NCI-H1092 treated with DMSO at 0.1 percent for 48 hours (cell line): ENCODE results near the gene PI4KB.
"Not testable (repeated sequence)": the region's sequence is repeated elsewhere in the genome, so short reads cannot be mapped to it uniquely, and the experiment has no call there.

Experiments used
- DNase-seq: peaks from one replicate; lab custom pipeline; 2025; lab: John Stamatoyannopoulos, UW

The PI4KB gene

DNA sequence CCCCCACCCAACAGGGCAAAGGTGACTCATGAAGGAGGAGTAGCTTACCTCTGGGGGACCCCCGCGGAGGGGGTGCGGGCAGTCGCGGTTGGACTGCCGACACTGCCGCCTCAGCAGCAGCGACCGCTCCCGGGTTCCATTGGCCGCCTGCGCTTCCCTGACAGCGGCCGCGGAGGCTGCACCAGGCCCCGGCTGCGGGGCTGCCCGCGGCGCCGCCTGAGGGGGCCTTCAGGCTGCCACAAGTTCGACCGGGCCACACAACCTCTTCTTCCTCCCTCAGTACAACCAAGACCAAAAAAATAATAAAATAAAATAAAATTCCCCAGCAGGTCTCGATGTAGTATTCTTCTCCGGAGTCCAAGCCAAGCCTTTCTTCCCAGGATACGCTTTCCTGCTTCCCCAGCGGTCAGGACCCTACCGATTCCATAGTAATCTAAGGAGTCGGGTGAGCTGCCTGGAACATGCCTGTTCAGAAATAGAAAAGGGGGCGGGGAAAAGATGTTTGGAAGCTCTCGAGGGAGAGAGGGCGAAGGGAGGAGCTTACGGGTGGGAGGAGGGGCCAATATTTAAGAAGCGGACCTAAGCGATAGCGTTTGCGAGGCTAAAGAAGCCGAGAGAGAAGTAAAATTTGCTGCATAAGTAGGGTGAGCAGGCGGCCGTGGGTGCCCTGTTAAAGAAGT is at the start of gene PI4KB:
Gene PI4KB (minus strand): TSS at position 194 of the 680 bp plus-strand sequence. CDS start 10,935 bp downstream, outside the sequence.
- peak; percentile 99 for DNase-seq

DNA sequence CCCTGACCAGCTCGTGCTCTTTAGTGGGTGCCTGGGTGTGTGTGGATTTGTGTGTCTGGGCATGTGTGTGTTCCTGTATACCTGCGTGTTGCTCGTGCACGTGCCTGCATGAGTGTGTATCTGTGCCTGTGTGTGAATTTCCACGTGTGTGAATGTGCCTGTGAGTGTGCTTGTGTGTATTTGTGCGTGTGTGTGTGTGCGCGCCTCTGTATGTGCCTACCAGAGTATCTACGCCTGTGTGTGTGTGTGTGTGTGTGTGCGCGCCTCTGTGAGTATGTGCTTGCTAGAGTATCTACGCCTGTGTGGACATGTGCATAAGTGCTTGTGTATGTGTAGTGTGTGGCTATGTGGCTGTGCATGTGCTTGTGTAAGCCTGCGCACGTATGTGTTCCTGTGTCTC is 46.0 kb upstream of the PI4KB start:
- DNase-seq = peak; percentile 24

DNA sequence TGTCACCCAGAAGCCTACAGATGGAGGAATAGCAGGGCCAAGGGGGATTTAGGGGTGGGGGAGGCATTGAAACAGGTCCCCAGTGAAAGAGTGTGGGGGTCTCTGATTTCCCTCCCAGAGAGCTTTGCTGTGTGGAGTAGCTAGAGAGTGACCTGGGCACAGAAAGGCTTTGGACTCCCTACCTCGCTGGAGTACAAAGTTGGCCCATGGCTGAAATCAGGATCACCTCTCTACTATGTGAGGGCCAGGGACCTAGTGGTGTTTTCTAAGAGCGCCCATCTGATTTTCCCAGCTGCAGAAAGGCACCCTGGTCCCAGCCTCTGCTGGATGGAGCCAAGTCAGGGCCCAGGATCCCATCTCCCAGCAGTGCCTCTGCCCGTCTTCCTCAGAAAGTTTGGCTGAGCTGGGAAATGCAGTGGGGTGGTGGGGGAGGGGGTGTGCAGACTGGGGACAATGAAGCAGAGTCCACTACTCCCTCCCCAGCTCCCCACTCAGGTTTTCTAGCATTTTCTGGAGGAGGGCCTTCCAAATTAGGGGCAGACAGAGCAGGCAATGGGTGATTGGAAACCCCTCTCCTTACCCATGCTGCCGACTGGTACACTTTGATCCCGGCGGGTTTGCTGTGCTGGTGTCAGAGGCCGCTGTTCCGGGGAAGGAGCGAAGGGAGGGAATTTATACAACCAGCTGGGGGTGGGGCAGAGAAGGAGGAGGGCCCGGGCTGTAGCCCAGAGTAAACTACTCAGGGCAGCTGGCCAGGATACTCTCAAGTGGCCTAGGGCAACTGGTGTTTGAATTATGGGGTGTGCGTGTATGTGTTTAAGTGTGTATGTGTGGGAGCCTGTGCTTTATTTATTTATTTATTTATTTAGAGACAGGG is 45.1 kb upstream of the PI4KB start, which contains the start of gene SELENBP1:
Gene SELENBP1 (minus strand): TSS at position 648 of the 877 bp plus-strand sequence. CDS start 64 bp downstream, at position 584.
- DNase-seq = peak; percentile 95

DNA sequence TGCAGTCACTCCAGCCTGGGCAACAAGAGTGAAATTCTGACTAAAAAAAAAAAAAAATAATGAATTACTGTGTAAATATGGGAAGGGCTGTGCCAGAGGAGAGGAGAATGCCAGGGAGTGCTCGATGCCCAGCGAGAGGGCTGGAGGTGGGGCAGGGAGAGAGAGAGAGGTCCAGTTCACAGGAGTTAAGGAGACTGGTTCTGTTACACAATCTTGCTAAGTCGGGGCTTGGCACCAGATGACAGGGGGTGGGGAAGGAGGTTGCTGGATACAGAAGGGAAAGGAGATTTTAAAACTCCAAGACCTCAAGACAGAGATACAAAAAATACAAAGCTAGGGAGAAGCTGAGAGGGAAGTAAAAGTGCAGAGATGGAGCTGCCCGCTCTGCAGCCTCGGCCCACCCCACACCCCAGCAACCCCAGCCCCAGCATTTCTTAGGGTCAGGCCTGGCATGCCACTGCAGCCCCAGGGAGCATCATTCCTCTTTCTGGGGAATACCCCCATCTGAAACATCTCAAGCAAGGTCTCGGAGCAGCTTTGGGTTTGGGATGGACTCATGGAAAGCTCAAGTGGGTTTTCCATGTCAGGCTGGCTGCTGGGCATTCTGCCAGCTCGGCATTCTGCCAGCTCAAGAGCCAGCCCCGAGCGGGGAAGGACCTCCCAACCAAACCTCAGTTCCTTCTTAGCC is 44.3 kb upstream of the PI4KB start:
- DNase-seq = peak; percentile 91

DNA sequence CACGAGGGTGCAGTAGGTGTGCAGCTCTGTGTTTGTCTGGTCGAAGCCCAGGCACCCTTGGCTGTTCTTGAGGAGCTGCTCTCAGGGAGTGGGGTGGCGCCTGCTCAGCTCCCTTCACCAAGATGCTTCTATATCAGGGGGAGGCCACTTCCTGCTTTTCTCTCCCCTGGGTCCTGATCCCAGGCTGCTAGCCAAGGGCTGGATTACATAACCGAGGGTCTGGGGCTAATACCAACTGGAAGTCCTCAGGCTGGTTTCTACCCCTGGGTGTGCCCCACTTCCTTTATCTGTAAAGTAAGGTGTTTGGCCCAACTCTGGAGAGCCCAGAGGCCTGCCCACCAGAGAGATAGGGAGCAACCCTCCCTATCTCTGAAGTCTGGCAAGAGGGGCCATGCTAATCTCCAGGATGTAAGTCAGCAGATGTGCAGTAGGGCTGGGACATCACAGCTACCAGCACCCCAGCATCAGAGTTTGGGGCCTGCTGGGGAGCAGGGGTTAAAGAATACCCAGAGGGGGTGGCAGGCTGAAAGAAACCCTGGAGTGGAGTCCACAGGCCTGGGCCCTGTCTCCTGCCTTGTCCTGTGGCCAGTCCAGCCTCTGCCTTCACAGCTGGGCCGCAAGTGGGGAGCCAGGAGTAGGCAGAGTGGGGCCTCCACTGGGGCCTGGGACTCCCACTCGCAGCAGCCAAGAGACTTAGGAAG is 43.1 kb upstream of the PI4KB start:
- no peak for DNase-seq

DNA sequence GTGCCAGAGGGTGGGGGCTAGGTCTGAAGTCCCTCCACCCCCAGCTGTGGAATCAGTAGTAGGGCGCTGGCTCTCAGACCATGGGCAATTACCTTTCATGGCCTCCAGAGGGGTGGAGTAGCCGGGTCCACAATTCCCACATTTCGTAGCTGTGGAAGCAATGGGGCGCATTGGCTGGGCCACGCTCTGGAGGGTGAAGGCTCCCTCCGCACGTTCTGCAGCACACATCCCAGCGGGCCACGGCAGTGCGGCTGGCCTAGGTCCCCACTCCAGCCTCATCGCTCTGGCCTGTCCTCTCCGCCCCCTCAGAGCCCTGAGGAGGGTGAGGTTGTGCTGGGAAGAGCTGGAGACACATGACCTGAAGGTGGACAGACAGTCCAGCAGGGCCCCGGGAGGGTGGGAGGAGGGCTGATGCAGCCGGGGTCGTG is 42.4 kb upstream of the PI4KB start:
- no peak for DNase-seq

DNA sequence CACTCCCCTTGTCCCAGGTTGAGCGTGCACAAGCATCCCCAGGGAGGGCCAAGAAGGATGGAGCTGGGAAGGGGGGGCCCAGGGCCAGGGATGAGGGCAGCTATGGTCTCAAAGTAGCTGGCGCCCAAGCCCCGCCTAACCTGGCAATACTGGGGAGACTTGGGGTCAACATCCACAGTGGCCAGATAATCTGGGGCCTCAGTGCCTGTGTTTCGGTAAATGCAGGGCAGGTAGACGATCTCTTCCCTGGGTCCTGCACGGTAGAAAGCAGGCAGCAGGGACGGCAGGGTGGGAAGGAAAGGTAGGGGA is 42.0 kb upstream of the PI4KB start:
- no peak for DNase-seq

DNA sequence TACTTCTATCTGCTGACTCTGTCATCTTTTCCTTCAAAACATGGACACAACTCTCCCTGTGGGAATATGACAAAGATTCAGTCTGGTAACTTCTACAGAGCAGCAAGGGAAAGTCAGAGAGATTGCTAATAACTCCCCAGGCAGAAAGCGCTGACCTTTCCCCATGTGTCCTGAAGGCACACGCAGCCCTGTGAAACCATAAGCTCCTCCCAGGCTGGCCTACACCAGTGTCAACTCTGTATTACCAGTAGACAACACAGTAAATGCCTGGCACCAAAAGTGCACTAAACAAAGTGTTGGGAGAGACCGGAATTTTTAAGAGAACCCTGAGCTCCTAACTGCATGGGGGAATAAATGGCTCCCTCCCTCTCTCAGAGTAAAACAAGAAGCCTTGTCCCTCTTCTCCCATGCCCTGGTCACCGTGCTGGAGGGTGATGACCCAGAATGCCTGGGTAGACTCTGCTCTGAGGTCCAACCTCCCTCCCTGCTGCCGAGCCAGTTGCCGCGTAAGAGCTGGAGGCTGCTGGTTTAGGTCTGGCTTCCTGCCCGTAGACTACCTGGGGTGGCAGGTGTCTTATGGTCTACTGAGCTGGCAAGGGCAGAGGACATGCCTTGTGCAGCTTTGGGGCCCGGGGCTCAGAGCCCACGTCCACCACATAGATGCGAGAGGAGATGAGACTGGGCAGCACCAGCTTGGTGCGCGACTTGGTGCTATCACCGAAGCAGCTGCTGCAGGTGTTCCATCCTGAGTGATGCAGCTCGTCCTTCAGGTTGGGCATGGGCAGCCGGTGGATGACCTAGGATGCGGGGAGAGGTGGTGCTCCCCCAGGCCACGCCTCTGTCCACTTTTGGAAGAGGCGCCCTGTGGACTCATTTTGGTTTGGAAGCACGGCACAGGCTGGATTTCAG is 41.4 kb upstream of the PI4KB start:
- peak; percentile 47 for DNase-seq

DNA sequence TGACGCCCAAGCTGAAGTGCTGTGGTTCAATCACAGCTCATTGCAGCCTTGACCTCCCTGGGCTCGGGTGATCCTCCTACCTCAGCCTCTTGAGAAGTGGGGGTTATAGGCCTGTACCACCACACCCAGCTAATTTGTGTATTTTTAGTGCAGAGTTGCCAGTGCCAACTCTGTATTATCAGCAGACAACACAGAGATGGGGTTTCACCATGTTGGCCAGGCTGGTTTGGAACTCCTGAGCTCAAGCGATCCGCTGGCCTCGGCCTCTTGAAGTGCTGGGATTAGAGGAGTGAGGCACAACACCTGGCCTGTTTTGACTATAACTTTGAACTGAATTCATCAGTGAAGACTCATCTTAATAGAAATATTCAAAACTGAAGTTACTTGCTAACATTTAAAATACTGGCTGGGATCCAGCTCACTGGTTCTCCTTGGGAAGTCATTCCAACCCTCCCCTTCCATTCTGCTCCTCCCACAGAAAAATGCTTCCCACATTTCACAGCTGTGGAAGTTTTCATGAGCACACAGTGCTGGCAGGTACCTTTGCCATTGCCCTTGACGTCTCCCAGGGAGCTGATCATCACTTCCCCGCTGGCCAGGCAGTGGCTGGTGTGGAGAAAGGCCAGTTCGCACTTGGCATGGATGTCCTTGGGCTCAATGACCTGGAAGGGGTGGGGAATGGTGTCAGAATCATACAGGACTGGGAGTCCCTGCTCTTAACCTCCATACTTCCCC is 40.6 kb upstream of the PI4KB start:
- no peak for DNase-seq

DNA sequence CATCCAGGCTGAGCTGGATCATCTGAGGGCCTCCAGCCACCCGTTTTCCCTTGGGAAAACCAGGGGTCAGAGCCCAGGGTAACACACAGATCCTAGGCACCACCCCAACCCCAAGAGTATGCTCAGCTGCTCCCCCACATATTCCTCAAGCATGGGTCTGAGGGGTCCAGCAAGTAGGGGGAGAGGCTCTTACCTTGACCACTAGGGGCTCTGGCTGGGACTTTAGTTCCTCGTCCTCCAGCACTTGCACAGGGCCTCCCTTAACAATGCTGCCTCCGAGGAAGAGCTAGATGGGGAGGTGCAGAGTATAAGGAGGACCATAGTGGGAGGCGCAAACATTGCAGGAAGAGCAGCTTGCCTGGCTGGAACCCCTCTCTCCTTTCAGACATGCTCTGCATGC is 37.8 kb upstream of the PI4KB start:
- DNase-seq = no peak

DNA sequence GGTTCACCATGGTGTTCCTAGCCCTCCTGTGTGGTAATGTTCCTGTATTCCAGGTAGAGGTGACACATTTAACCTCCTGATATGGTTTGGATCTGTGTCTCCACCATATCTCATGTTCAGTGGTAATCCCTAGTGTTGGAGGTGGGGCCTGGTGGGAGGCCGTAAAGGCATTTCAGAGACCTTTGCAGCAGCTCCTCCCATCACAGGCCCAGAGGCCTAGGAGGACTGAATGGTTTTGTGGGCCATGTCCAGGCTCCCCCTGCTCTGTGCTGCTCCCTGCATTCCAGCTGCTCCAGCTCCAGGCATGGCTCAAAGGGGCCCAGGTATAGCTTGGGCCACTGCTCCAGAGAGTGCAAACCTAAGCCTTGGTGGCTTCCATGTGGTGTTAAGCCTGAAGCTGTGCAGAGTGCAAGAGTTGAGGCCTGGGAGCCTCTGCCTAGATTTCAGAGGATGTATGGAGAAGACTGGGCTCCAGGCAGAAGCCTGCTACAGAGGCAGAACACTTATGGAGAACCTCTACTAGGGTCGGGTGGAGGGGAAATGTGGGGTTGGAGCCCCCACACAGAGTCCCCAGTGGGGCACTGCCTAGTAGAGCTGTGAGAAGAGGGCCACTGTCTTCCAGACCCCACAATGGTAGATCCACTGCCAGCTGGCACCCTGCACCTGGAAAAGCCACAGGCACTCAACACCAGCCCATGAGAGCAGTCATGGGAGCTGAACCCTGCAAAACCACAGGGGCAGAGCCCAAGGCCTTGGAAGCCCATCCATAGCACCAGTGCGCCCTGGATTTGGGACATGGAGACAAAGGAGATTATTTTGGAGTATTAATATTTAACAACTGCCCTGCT is 35.3 kb upstream of the PI4KB start:
- no peak for DNase-seq

DNA sequence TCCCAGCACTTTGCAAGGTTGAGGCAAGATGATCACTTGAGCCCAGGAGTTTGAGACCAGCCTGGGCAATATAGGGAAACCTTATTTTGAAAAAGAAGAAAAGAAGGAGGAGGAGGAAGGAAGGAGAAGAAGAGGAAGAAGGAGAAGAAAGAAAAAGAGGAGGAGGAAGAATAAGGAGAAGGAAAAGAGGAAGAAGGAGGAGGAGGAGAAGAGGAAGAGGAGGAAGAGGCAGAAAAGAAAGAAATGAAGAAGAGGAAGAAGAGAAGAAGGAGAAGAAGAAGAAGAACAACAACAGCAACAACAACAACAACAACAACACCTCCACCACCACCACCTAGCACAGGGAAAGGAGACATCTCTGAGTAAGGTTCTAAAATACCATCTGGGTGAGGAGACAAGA is 34.7 kb upstream of the PI4KB start:
- no peak for DNase-seq

DNA sequence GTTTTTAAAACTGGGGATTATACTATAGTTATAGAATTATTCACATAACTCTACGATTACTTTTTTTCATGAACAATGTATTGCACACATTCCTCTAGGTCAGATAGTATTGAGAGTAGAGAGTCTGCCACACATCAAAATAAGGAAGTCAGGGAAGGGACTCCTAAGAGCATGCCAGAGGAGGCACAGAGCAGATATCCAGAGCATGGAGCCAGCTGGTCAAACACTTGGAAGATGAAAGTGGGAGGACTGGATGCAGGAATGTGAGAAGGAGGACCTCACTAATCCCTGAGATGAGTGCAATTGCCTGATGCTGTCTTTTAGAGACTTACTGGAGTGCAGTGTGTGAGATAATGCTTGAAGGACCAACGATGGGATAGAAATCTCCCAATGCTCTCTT is 29.5 kb upstream of the PI4KB start:
- DNase-seq = no peak

DNA sequence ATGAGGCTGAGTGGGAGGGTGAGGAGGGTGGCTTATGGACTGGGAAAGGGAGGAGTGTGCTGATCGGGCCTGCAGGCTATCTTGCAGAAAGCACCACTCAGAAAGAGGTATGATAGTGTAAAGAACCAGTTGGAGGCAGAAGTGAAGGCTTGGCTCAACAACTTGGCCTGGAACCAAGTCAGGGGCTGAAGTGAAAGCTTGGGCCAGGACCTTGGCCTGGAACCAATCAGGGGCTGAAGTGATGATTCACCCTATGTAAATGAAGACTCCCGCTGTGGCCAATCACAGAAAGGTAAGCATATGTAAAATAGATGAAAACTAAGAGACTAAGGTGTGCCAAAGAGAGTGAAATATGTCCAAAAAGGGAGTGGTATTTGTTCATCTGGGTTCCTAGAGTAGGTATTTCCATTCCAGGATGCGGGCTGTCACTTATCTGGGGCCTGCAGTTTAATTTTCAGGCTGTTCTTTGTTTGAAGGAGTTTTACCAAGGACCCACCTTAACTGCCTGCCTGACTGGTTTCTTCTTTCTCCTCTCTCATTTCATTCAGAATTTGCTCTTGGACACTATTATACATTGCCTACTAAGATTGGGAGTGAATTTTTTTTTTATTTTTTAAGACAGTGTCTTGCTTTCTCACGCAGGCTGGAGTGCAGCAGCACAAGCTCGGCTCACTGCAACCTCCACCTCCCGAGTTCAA is 25.0 kb upstream of the PI4KB start:
- no peak for DNase-seq

DNA sequence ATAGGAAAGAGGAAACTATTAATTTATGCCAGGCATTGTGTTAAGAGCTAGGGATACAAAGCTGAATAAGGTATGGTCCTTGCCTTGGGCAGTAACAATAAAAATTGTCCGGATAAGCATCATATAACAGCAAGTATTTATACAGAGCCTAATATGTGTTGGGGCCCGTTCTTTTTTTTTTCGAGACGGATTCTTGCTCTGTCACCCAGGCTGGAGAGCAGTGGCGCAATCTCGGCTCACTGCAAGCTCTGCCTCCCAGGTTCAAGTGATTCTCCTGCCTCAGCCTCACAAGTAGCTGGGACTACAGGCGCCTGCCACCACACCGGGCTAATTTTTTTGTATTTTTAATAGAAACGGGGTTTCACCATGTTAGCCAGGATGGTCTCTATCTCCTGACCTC is 23.1 kb upstream of the PI4KB start:
- not testable (repeated sequence) for DNase-seq

DNA sequence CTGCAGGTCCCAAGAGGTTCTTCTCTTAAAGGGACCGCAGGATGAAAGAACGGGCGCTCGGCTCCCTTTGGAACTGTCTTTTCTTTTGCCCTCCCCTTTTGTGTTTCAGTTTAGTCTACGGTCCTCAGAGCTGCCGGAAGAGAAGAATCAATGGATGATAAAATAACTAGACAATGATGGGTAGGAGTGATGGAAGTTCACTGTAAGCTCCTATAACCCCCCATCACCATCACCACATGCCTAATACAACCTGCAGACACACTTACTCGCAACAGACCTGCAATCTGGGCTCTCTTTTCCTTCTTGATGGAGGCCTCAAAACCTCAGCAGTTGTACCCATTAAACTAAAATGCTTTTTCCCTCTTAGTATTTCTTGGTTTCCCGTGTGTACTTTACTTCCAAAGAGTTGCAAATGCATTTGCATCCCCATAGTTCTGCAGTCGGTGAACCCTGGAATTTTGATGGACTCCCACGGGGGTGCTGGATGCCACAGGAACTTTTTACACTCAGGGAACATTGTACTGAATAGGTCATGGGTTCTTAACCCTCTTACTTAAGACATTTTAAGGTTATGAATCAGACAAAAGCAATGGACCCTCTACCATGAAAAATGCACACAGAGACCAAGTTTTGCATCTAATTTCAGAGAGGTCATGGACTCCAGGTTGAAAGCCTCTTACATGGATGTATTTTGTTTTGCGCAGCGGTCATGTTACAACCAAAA is 20.5 kb upstream of the PI4KB start:
- DNase-seq = no peak

DNA sequence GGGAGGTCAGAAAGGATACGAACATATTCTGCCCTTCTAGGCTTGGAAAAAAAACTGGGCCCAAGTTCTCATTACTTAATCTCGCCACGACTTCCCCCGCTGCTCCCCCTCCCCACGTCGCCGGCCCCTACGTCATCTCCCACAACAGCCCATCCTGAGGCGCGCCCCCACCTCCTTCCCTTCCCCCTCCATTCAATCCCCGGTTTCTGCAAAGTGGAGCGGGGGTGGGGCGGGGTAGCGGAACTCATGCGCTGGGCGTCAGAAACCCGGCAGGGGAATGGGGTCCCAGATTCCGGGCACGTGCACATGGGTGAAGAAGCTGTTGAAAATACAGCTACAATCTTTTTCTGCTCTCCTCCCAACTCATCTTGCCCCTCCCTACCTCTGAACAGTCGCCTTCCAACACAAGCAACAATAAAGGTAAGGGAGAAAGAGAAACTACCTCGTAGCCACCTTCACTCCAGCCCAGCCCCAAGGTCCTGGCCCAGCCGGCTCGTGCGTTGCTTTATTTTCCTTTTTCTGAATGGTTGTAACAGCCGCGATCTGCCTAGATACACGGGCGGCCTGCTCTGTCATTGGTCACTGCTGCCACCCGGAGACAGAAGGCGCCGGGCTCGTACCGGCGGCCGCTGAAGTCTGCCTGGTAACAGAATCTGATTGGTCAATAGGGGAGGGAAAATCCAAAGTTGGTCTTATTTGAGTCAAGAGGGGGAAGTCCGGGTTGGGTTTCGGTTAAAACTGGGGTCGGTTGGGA is 19.7 kb upstream of the PI4KB start, which contains the start of gene RFX5:
Gene RFX5 (minus strand): TSS at position 484 of the 754 bp plus-strand sequence. CDS start 932 bp downstream, outside the sequence.
- DNase-seq = peak; percentile 98
